ENCODE results near the gene FTO.

The FTO gene

DNA sequence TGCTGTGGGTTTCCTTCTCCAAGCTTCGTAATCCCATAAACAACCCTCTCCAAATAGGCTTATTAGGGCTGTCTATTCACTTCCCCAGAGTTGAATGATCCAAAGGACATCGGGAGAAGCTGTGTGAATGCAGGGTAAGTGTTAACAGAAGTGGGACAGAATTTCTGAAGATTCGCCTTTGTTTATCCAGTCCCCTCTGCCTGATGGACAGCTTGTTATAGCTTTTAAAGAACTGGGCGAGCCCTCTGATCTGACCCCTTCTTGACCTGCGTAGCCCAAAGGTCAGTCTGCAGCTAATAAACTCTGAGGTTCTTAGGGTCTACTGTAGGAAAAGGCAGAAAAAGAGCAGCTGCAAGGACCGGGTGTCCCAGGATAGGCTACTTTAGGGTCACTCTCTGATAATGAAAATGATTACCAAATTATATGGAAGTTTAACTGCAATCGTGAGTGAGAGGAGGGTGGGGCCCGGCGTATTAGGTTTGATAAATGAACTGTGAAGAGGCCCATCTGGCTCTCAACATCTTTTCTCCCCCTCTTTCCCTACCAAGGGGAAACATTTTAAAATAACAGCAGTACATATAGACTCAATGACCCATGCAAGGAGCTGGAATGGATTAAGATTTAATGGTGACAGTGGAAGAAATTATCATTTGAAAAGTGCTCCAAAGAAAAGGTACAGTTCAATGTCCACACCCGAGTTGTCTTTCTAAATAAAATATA is 233.4 kb downstream of the FTO start:
- no peak for DNase-seq (ENCODE audit: low spot score)
- CTCF ChIA-PET = interaction anchor here (0.7 kb wide), 1 partner anchor 126 kb away, joined by 4 read pairs; no protein-coding TSS in a partner anchor

DNA sequence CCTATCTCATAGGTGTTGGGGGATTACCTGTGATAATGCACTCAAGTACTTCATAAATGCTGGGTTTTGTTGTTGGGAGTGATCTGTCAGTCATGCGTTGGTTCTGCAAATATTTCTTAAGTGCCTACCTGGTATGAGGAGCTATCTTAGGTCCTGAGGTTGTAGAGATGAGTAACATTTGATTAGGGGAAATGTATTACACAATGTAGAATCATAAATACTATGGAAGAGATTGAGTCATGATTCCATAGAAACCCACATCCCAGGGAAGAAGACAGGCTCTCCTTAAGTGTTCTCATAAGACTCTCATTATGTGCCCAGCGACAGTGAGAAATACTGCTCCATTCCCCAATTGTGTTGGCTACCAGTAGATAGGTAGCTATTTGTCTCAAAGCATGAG is 240.1 kb downstream of the FTO start:
- DNase-seq (ENCODE audit: low spot score) = peak; percentile 49
- TF ChIP-seq, protein P1, sequence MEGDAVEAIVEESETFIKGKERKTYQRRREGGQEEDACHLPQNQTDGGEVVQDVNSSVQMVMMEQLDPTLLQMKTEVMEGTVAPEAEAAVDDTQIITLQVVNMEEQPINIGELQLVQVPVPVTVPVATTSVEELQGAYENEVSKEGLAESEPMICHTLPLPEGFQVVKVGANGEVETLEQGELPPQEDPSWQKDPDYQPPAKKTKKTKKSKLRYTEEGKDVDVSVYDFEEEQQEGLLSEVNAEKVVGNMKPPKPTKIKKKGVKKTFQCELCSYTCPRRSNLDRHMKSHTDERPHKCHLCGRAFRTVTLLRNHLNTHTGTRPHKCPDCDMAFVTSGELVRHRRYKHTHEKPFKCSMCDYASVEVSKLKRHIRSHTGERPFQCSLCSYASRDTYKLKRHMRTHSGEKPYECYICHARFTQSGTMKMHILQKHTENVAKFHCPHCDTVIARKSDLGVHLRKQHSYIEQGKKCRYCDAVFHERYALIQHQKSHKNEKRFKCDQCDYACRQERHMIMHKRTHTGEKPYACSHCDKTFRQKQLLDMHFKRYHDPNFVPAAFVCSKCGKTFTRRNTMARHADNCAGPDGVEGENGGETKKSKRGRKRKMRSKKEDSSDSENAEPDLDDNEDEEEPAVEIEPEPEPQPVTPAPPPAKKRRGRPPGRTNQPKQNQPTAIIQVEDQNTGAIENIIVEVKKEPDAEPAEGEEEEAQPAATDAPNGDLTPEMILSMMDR (conservative IDR thresholded peaks at IDR 0.05; ENCODE audit: low read depth) = no peak
- ChIA-PET CTCF (interaction anchor here (0.5 to 1.0 kb wide), 4 partner anchors 36 to 344 kb away, joined by 3 to 4 read pairs (median 4); no protein-coding TSS in a partner anchor), POLR2A (ENCODE audit: low non-redundant PET) (no interaction called here)
- no peak overlapping the region for H3K27ac ChIP-seq

More for the DNA sequence above, 233.4 kb downstream of the FTO start:
- POLR2A ChIA-PET (ENCODE audit: low non-redundant PET) = no interaction called here
- TF ChIP-seq, protein P1 (conservative IDR thresholded peaks at IDR 0.05; ENCODE audit: low read depth) = no peak
- no peak overlapping the region for H3K27ac ChIP-seq

DNA sequence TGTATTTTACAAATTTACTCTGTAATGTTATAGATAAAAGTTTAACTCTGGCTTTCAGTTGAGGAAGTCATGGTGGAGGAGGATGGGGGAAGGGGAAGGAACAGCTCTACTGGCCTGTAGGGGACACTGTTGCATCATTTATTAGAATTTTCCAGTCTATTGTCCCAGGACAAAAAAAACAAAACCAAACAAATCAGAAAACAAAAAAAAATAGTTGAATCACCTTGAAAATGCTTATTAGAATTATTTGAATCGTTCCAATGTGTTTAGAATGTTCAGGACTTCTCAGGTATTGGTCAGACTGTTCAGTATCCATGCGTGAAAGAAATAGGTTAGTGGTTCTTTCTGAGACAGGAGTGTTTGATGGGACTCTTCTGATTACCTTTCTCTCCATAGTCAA is 242.0 kb downstream of the FTO start:
- no peak overlapping the region for H3K27ac ChIP-seq
- CTCF ChIA-PET = interaction anchor here (0.7 kb wide), 1 partner anchor 212 kb away, joined by 4 read pairs; no protein-coding TSS in a partner anchor
- TF ChIP-seq, protein P1 (conservative IDR thresholded peaks at IDR 0.05; ENCODE audit: low read depth) = peak; percentile 47
- POLR2A ChIA-PET (ENCODE audit: low non-redundant PET) = no interaction called here
- peak; percentile 20 for DNase-seq (ENCODE audit: low spot score)

DNA sequence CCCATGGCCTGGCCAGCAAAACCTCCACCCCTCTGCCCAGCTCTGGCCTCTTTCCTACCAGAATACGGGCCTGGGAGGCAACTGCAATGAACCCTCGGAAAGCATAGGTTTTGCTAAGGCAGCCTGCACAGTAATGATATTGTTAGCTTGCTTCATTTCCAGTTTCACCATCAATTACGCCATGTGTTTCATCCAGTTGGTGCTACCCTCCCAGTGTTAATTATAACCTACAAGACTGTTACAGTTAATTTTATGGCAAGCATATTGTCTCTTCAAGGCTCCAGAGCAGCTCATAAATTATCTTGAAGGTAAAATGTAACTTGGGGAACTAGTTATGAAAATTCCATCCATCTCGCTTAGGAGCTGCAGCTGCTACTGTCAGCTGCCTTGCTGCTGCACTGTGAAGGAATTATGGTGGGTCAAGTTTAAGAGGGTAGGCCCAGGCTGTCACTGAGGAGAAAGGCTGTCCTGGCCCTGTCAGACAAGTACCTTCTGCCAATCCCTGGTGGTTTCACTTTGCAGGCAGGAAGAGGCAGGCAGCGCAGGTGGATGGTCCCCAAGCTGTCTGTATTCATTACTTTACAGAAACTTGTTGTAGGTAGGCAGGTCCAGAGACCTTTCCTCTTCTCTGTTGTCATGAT is 242.9 kb downstream of the FTO start:
- CTCF ChIA-PET = interaction anchor here (0.6 kb wide), 1 partner anchor 17 kb away, joined by 4 read pairs; no protein-coding TSS in a partner anchor
- TF ChIP-seq, protein P1 (conservative IDR thresholded peaks at IDR 0.05; ENCODE audit: low read depth) = no peak
- H3K27ac ChIP-seq = no peak overlapping the region
- POLR2A ChIA-PET (ENCODE audit: low non-redundant PET) = no interaction called here
- no peak for DNase-seq (ENCODE audit: low spot score)

DNA sequence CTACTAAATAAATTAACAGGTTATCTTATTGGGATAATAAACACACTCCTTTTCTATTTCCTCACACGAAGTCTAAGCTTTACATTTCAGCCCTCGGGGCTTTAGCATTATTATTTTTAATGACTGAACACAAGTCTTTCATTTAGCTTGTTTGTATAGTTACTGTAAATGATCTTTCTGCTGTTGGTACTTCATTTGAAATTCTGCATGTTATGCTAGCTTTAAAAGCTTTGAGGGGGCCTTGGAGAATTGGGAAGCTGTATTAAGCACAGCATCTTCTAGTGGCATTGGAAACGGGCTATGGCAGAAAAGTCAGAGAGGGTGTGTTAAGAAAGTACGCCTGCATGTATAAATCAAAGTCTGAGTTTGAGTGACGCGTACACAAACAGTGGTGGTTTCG is 243.7 kb downstream of the FTO start:
- no peak overlapping the region for H3K27ac ChIP-seq
- CTCF ChIA-PET = no interaction called here
- TF ChIP-seq, protein P1 (conservative IDR thresholded peaks at IDR 0.05; ENCODE audit: low read depth) = no peak

DNA sequence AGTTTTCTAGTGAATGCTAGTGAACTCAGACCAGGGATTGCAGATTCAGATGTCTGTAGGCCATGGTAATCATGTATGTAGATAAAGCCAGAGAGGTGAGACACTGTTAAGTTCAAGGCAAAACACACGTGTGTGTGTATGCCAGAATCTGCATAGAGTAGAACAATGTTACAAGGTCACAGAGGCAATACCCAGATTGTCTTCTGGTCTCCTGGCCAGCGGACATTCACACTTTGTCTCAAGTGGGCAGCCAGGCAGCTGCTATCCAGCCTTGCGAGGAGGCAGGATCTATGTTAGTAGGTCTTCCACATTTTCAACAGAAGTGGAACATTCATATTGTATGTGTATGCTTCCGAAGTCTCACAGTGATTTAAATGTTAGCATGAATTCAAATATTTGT is 244.4 kb downstream of the FTO start:
- no peak for DNase-seq (ENCODE audit: low spot score)
- TF ChIP-seq, protein P1 (conservative IDR thresholded peaks at IDR 0.05; ENCODE audit: low read depth) = no peak
- no peak overlapping the region for H3K27ac ChIP-seq
- POLR2A ChIA-PET (ENCODE audit: low non-redundant PET) = no interaction called here
- CTCF ChIA-PET = no interaction called here

More for the DNA sequence above, 243.7 kb downstream of the FTO start:
- DNase-seq (ENCODE audit: low spot score) = no peak
- POLR2A ChIA-PET (ENCODE audit: low non-redundant PET) = no interaction called here

Data from RWPE1 (cell line).